BJ (cell line): ENCODE measurements around the gene NAGPA. TPM values are rescaled to one million over a fixed set of nuclear protein-coding genes. Genes with fewer than 3 reads are reported as not detected.

Experiments
- CTCF ChIA-PET: fragments of 350-600 bp; formaldehyde crosslinking; extraction: SDS; loops from one replicate; lab custom pipeline; 2021; ENCODE audit warnings: antibody characterized with exemption, inconsistent platforms; lab: Yijun Ruan, JAX
- POLR2A ChIA-PET: fragments of 300-600 bp; sonication (Branson Sonifier 250); formaldehyde crosslinking; extraction: SDS; loops from one replicate; lab custom pipeline; 2021; ENCODE audit warnings: antibody characterized with exemption; lab: Charles Lee
- DNase-seq: peaks from one replicate; pipeline ENCODE4 v3.0.0-alpha.2; 2011; ENCODE audit warnings: low read depth
- H3K27me3 ChIP-seq: 2 replicates; pipeline ENCODE4 v1.6.0; 2011; ENCODE audit warnings: low read length; ENCODE audit not compliant: control insufficient read depth, insufficient read depth
- H3K36me3 ChIP-seq: 2 replicates; pipeline ENCODE4 v1.5.1; 2011; ENCODE audit warnings: low read length; ENCODE audit not compliant: control insufficient read depth, insufficient read depth
- H3K4me3 ChIP-seq: 2 replicates; pipeline ENCODE4 v1.5.1; 2011; ENCODE audit warnings: low read depth, mild to moderate bottlenecking, control low read depth, low read length
- polyA plus RNA-seq: library from polyadenylated mRNA; depleted of rRNA; stranded (reverse); fragments of >200 nt; gene quantifications from 2 replicates; pipeline ENCODE4 v1.2.3, GENCODE V29; 2011
- TF ChIP-seq, protein P1 (sequence below): IDR thresholded peaks from 2 replicates; pipeline ENCODE4 v1.5.1; 2011; ENCODE audit warnings: low read depth, mild to moderate bottlenecking, control low read depth, inconsistent platforms, low read length, moderate library complexity; ENCODE audit not compliant: insufficient read depth

NAGPA gene
- polyA plus RNA-seq, 1 experiment = 17.3 TPM

DNA sequence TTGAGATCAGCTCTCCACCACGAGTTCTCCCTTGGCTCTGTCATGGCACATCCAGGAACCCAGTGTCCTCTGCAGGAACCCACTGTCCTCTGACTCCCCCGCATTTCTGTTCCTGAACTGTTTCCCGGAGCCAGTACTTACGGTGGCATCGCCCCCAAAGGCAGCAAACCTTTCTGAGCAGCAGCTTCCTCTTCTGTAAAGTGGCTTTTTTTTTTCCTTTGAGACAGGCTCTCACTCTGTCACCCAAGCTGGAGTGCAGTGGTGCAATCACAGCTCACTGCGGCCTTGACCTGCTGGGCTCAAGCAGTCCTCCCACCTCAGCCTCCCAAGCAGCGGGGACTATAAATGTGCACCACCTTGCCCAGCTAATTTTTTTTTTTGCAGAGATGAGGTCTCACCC, 32.2 kb downstream of the NAGPA start:
- ChIA-PET CTCF (interaction anchor here (0.6 kb wide), 1 partner anchor 18 kb away, joined by 3 read pairs; no protein-coding TSS in a partner anchor), POLR2A (no interaction called here)
- DNase-seq = no peak
- H3K4me3 ChIP-seq = no peak overlapping the region
- H3K27me3 ChIP-seq = no peaks in the 10 kb centered on the region
- no peaks in the 10 kb centered on the region for H3K36me3 ChIP-seq
- TF ChIP-seq, protein P1, sequence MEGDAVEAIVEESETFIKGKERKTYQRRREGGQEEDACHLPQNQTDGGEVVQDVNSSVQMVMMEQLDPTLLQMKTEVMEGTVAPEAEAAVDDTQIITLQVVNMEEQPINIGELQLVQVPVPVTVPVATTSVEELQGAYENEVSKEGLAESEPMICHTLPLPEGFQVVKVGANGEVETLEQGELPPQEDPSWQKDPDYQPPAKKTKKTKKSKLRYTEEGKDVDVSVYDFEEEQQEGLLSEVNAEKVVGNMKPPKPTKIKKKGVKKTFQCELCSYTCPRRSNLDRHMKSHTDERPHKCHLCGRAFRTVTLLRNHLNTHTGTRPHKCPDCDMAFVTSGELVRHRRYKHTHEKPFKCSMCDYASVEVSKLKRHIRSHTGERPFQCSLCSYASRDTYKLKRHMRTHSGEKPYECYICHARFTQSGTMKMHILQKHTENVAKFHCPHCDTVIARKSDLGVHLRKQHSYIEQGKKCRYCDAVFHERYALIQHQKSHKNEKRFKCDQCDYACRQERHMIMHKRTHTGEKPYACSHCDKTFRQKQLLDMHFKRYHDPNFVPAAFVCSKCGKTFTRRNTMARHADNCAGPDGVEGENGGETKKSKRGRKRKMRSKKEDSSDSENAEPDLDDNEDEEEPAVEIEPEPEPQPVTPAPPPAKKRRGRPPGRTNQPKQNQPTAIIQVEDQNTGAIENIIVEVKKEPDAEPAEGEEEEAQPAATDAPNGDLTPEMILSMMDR = no peak

DNA sequence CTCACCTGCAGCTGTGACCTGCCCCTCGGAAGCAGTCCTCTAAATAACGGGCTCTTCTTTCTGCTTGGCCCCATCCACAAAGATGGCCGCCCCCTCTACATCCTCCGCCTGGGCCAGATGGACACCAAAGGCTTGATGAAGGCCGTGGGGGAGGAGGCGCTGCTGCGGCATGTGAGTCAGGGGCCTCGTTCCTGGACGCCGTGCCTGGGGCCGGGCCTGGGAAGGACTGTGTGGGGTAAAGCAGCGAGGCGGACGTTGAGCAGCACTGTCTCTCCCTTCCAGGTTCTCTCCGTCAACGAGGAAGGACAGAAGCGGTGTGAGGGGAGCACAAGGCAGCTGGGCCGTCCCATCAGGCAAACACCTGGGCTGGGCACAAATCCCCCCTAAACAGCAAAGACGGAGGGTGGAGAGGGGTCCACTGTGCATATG, 33.1 kb downstream of the NAGPA start:
- ChIA-PET POLR2A (no interaction called here), CTCF (no interaction called here)

DNA sequence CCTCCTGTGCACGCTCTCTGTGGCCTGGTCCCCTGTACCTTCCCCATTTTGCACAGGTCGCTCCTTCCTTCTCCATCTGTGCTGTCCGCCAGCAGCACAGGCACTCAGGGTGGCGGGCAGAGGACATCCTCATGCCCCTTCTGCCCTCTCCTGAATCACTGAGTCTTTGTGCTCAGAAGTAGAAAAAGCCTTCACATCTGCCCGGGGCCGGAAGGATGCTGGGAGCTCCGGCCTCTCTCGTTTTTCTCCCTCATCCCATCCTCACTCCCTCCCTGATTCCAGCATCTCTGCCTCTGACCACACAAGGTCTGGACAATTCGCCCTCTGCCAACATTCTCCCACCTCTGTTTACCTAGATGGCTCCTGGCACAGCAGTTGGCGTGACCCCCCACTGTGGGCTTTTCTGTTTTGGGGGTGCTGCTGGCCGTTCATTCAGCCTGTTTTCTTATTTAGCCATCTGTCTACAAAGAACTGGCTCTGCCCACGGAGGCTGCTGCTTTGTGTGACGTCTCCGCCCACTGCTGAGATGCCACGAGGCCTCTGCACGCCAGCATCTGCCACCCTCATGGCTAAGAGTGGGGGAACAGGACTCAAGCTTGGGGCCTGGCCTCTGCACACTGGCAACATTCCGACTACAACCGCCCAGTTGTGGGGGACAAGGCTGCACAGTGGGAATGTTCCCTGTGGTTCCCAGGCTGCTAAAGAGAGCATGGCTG, 38.9 kb downstream of the NAGPA start:
- no peak for DNase-seq
- TF ChIP-seq, protein P1 = no peak

More for the DNA sequence above, 33.1 kb downstream of the NAGPA start:
- Histone ChIP-seq H3K27me3 (peaks cover 3% of the 10 kb centered on the region; the same call in 1 of the 2 replicates), H3K4me3 (no peak overlapping the region), H3K36me3 (no peaks in the 10 kb centered on the region)
- TF ChIP-seq, protein P1 = no peak
- no peak for DNase-seq

DNA sequence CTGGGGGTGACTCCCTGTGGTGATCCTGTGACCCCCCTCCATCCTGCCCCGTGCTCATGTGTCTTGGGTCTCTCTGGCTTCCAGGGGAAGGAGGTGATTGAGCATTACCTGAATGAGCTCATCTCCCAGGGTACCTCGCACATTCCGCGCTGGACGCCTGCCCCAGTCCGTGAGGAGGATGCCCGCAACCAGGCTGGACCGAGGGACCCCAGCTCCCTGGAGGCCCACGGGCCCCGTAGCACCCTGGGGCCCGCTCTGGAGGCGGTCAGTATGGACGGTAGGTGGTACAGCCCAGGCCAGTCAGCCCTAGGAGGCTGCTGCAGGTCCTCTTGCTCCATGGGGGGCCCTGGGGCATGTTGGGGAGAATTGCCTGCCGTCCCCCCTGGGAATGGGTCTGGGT, 42.0 kb downstream of the NAGPA start:
- H3K36me3 ChIP-seq = no peaks in the 10 kb centered on the region
- no peak for DNase-seq
- H3K27me3 ChIP-seq = peaks cover 12% of the 10 kb centered on the region
- no peak overlapping the region for H3K4me3 ChIP-seq
- POLR2A ChIA-PET = no interaction called here
- CTCF ChIA-PET = no interaction called here
- TF ChIP-seq, protein P1 = no peak

More for the DNA sequence above, 38.9 kb downstream of the NAGPA start:
- CTCF ChIA-PET = no interaction called here
- no peak overlapping the region for H3K4me3 ChIP-seq
- peaks cover 3% of the 10 kb centered on the region; the same call in 1 of the 2 replicates for H3K27me3 ChIP-seq
- POLR2A ChIA-PET = no interaction called here
- no peaks in the 10 kb centered on the region for H3K36me3 ChIP-seq

DNA sequence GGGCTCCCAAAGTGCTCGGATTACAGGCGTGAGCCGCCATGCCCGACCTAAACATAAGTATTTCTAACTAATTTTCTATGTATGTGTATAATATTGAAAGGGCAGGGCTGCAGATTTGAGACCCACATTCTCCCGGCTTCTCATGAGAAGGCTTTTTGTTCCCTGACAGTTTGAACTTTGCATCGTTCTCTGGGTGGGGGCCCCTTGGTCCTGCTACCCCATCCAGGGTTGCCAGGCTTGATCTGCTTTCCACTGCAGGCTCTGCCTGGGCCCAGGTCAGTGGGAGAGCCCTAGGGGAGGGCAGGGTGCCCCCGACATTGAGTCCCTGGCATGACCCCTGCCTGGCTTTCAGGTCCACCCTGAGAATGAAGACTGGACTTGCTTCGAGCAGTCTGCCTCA, 43.3 kb downstream of the NAGPA start:
- Histone ChIP-seq H3K36me3 (no peaks in the 10 kb centered on the region), H3K4me3 (no peak overlapping the region), H3K27me3 (peaks cover 9% of the 10 kb centered on the region)
- ChIA-PET CTCF (no interaction called here), POLR2A (no interaction called here)
- TF ChIP-seq, protein P1 = no peak
- no peak for DNase-seq
